ENCODE results near the gene ABLIM2. TPM values are rescaled to one million over a fixed set of nuclear protein-coding genes. Genes with fewer than 3 reads are reported as not detected.

ABLIM2 gene
- total and polyA plus RNA-seq, 10 of the 15 experiments (the other 5 are each of a cell fraction or from before 2014, with no cell fraction given), result 0.03 to 0.15 (median 0.05) TPM; not detected in 7

GRCh38 chr4:8192748-8193738 lies 34.4 kb upstream of the ABLIM2 start (continued):
- TF ChIP-seq BCLAF1 (IDR thresholded peaks at IDR 0.05) (no peak), ZNF687 (IDR thresholded peaks at IDR 0.05) (peak; percentile 58; the same call in 1 of the 2 replicates), TAF1 (IDR thresholded peaks at IDR 0.05; ENCODE audit: borderline replicate concordance, low read depth, low read length) (no peak), IKZF2 (IDR thresholded peaks at IDR 0.05) (peak in 1 of 2 experiments; percentile 64; a peak in 1 of 4 replicates), NR2C1 (IDR thresholded peaks at IDR 0.05) (no peak), YBX1 (IDR thresholded peaks at IDR 0.05) (no peak), WRNIP1 (IDR thresholded peaks at IDR 0.05; ENCODE audit: borderline replicate concordance, low read depth, low read length) (no peak), SRF (IDR thresholded peaks at IDR 0.05; ENCODE audit: low read depth in 2 of 2, low read length in 2 of 2) (no peak), REST (IDR thresholded peaks at IDR 0.05; ENCODE audit: low read depth, low read length) (no peak), SMAD1 (IDR thresholded peaks at IDR 0.05; ENCODE audit: low read depth, partially characterized antibody) (no peak), SKIL (IDR thresholded peaks at IDR 0.05; ENCODE audit: low read depth, poor library complexity, severe bottlenecking) (no peak), BRCA1 (IDR thresholded peaks at IDR 0.05; ENCODE audit: low read depth, low read length) (no peak)
